H1 (cell line): Measurements from ENCODE around the gene OSBPL6. TPM values are rescaled to one million over a fixed set of nuclear protein-coding genes. Genes with fewer than 3 reads are reported as not detected.

Source experiments
- BACH1 ChIP-seq: IDR thresholded peaks from 2 replicates; pipeline ENCODE4 v1.6.1; 2012; ENCODE audit warnings: low read length, improper control_type of control experiment
- BCL11A ChIP-seq, 2 experiments: IDR thresholded peaks; one replicate each; pipeline ENCODE4 v1.6.1; 2011; ENCODE audit warnings: low read depth in 2 of 2, low read length in 2 of 2, mild to moderate bottlenecking in 2 of 2
- BRCA1 ChIP-seq: IDR thresholded peaks from 2 replicates; pipeline ENCODE4 v1.6.1; 2012; ENCODE audit warnings: low read depth, low read length, improper control_type of control experiment
- CHD2 ChIP-seq: IDR thresholded peaks from 2 replicates; pipeline ENCODE4 v1.6.1; 2012; ENCODE audit warnings: low read length, improper control_type of control experiment
- CREB1 ChIP-seq: IDR thresholded peaks from 2 replicates; pipeline ENCODE4 v1.6.1; 2012; ENCODE audit warnings: inconsistent platforms
- EP300 ChIP-seq, 2 experiments: IDR thresholded peaks; 1 replicate in 1 of 2; 2 replicates in 1 of 2; pipeline ENCODE4 v1.6.1; 2011 to 2012; ENCODE audit warnings: low read depth in 2 of 2, low read length in 2 of 2, mild to moderate bottlenecking in 2 of 2, borderline replicate concordance in 1 of 2, inconsistent platforms in 1 of 2, moderate library complexity in 1 of 2
- FOSL1 ChIP-seq: IDR thresholded peaks from 2 replicates; pipeline ENCODE4 v1.6.1; 2011; ENCODE audit warnings: mild to moderate bottlenecking, low read depth, low read length, moderate library complexity; ENCODE audit not compliant: insufficient read depth
- KDM1A ChIP-seq: fragments of 200-600, 300-600 bp; sonication (generic); IDR thresholded peaks from 2 replicates; pipeline ENCODE4 v1.7.1; 2016; ENCODE audit warnings: mild to moderate bottlenecking, low read length, borderline replicate concordance
- KDM4A ChIP-seq: IDR thresholded peaks from one replicate; pipeline ENCODE4 v1.7.1; 2012; ENCODE audit warnings: low read depth, mild to moderate bottlenecking, moderate library complexity, low read length, inconsistent platforms; ENCODE audit not compliant: severe bottlenecking
- SIX5 ChIP-seq: IDR thresholded peaks from 2 replicates; pipeline ENCODE4 v1.6.1; 2011; ENCODE audit warnings: mild to moderate bottlenecking, low read depth, low read length
- SP4 ChIP-seq: IDR thresholded peaks from 2 replicates; pipeline ENCODE4 v1.6.1; 2012; ENCODE audit warnings: low read length, inconsistent platforms
- polyA plus RNA-seq, 7 experiments: library from polyadenylated mRNA; depleted of rRNA in 3 of 7; stranded (reverse) in 5 of 7; unstranded in 2 of 7; fragments of >200 nt in 5 of 7; fragments of 200-250 nt in 2 of 7; gene quantifications; 1 replicate in 5 of 7; 2 replicates in 1 of 7; 4 replicates in 1 of 7; pipeline versions ENCODE4 v1.2.1 to v1.2.3, GENCODE V29; 2011 to 2013; ENCODE audit warnings: missing spikeins in 2 of 7, mixed read lengths in 2 of 7
- total RNA-seq: library from RNA; stranded (reverse); fragmentation: NEBNext Ultra II Directional; extraction: Animal tissue kit (Norgen Biotek cat#: 25700); gene quantifications from 2 replicates; pipeline ENCODE4 v1.2.1, GENCODE V29; 2021
- TF ChIP-seq, protein P1 (sequence below): fragments of 300-600 bp; sonication (generic); IDR thresholded peaks from 2 replicates; pipeline ENCODE4 v1.7.1; 2012; ENCODE audit warnings: low read length, moderate library complexity, mild to moderate bottlenecking, inconsistent platforms; ENCODE audit not compliant: insufficient replicate concordance
- TF ChIP-seq, protein P2 (sequence below): IDR thresholded peaks from 2 replicates; pipeline ENCODE4 v1.6.1; 2012; ENCODE audit warnings: inconsistent platforms

Gene OSBPL6
- total and polyA plus RNA-seq, 2 of the 8 experiments (the other 6 are each of a cell fraction or from before 2014, with no cell fraction given), result 1.7 to 5.6 TPM

DNA sequence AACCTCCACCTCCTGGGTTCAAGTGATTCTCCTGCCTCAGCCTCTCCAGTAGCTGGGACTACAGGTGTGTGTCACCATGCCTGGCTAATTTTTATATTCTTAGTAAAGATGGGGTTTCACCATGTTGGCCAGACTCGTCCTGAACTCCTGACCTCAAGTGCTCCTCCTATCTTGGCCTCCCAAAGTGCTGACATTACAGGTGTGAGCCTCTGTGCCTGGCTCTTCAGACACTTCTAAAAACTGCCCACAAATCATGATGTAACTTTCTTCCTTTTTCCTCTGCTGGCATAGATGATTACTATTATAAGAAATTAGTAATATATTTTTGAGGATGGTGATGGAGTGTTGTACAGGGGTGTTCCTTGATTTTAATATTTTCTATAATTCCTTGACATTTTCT is 6.0 kb downstream of the OSBPL6 start (continued):
- TF ChIP-seq, protein P1, sequence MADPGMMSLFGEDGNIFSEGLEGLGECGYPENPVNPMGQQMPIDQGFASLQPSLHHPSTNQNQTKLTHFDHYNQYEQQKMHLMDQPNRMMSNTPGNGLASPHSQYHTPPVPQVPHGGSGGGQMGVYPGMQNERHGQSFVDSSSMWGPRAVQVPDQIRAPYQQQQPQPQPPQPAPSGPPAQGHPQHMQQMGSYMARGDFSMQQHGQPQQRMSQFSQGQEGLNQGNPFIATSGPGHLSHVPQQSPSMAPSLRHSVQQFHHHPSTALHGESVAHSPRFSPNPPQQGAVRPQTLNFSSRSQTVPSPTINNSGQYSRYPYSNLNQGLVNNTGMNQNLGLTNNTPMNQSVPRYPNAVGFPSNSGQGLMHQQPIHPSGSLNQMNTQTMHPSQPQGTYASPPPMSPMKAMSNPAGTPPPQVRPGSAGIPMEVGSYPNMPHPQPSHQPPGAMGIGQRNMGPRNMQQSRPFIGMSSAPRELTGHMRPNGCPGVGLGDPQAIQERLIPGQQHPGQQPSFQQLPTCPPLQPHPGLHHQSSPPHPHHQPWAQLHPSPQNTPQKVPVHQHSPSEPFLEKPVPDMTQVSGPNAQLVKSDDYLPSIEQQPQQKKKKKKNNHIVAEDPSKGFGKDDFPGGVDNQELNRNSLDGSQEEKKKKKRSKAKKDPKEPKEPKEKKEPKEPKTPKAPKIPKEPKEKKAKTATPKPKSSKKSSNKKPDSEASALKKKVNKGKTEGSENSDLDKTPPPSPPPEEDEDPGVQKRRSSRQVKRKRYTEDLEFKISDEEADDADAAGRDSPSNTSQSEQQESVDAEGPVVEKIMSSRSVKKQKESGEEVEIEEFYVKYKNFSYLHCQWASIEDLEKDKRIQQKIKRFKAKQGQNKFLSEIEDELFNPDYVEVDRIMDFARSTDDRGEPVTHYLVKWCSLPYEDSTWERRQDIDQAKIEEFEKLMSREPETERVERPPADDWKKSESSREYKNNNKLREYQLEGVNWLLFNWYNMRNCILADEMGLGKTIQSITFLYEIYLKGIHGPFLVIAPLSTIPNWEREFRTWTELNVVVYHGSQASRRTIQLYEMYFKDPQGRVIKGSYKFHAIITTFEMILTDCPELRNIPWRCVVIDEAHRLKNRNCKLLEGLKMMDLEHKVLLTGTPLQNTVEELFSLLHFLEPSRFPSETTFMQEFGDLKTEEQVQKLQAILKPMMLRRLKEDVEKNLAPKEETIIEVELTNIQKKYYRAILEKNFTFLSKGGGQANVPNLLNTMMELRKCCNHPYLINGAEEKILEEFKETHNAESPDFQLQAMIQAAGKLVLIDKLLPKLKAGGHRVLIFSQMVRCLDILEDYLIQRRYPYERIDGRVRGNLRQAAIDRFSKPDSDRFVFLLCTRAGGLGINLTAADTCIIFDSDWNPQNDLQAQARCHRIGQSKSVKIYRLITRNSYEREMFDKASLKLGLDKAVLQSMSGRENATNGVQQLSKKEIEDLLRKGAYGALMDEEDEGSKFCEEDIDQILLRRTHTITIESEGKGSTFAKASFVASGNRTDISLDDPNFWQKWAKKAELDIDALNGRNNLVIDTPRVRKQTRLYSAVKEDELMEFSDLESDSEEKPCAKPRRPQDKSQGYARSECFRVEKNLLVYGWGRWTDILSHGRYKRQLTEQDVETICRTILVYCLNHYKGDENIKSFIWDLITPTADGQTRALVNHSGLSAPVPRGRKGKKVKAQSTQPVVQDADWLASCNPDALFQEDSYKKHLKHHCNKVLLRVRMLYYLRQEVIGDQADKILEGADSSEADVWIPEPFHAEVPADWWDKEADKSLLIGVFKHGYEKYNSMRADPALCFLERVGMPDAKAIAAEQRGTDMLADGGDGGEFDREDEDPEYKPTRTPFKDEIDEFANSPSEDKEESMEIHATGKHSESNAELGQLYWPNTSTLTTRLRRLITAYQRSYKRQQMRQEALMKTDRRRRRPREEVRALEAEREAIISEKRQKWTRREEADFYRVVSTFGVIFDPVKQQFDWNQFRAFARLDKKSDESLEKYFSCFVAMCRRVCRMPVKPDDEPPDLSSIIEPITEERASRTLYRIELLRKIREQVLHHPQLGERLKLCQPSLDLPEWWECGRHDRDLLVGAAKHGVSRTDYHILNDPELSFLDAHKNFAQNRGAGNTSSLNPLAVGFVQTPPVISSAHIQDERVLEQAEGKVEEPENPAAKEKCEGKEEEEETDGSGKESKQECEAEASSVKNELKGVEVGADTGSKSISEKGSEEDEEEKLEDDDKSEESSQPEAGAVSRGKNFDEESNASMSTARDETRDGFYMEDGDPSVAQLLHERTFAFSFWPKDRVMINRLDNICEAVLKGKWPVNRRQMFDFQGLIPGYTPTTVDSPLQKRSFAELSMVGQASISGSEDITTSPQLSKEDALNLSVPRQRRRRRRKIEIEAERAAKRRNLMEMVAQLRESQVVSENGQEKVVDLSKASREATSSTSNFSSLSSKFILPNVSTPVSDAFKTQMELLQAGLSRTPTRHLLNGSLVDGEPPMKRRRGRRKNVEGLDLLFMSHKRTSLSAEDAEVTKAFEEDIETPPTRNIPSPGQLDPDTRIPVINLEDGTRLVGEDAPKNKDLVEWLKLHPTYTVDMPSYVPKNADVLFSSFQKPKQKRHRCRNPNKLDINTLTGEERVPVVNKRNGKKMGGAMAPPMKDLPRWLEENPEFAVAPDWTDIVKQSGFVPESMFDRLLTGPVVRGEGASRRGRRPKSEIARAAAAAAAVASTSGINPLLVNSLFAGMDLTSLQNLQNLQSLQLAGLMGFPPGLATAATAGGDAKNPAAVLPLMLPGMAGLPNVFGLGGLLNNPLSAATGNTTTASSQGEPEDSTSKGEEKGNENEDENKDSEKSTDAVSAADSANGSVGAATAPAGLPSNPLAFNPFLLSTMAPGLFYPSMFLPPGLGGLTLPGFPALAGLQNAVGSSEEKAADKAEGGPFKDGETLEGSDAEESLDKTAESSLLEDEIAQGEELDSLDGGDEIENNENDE, result no peak
- TF ChIP-seq BRCA1, result no peak
- TF ChIP-seq FOSL1, result no peak
- TF ChIP-seq BACH1, result no peak
- no peak for TF ChIP-seq BCL11A (IDR thresholded peaks at IDR 0.05; ENCODE audit: low read depth in 2 of 2, low read length in 2 of 2)
- TF ChIP-seq SP4, result no peak
- TF ChIP-seq CHD2, result no peak
- TF ChIP-seq SIX5, result no peak
- no peak for TF ChIP-seq CREB1
- TF ChIP-seq, protein P2, sequence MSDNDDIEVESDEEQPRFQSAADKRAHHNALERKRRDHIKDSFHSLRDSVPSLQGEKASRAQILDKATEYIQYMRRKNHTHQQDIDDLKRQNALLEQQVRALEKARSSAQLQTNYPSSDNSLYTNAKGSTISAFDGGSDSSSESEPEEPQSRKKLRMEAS, result no peak
- TF ChIP-seq KDM4A, result no peak
- no peak for TF ChIP-seq EP300 (IDR thresholded peaks at IDR 0.05; ENCODE audit: borderline replicate concordance in 1 of 2, low read depth in 2 of 2, low read length in 2 of 2)
- no peak for TF ChIP-seq KDM1A
